Keratinocyte (primary cell): ENCODE measurements around the gene EEPD1.

ENCODE experiments used
- EZH2 ChIP-seq: IDR thresholded peaks from one replicate; pipeline ENCODE4 v1.6.1; 2012; ENCODE audit warnings: inconsistent platforms, mild to moderate bottlenecking, low read length, moderate library complexity
- TF ChIP-seq, protein P1 (sequence below), 3 experiments: IDR thresholded peaks in 1 of 3; conservative IDR thresholded peaks in 1 of 3; optimal IDR thresholded peaks in 1 of 3; 2 replicates in 2 of 3; 3 replicates in 1 of 3; pipeline versions ENCODE3 to v1.5.1; 2011; ENCODE audit warnings: low read length in 3 of 3, mild to moderate bottlenecking in 3 of 3, moderate library complexity in 2 of 3, control low read depth in 1 of 3, inconsistent platforms in 1 of 3; ENCODE audit not compliant: insufficient read depth in 2 of 3; ENCODE audit errors: extremely low read depth in 1 of 3

- TF ChIP-seq, protein P1, sequence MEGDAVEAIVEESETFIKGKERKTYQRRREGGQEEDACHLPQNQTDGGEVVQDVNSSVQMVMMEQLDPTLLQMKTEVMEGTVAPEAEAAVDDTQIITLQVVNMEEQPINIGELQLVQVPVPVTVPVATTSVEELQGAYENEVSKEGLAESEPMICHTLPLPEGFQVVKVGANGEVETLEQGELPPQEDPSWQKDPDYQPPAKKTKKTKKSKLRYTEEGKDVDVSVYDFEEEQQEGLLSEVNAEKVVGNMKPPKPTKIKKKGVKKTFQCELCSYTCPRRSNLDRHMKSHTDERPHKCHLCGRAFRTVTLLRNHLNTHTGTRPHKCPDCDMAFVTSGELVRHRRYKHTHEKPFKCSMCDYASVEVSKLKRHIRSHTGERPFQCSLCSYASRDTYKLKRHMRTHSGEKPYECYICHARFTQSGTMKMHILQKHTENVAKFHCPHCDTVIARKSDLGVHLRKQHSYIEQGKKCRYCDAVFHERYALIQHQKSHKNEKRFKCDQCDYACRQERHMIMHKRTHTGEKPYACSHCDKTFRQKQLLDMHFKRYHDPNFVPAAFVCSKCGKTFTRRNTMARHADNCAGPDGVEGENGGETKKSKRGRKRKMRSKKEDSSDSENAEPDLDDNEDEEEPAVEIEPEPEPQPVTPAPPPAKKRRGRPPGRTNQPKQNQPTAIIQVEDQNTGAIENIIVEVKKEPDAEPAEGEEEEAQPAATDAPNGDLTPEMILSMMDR (optimal IDR thresholded peaks at IDR 0.05 in 1 of 3, IDR thresholded peaks at IDR 0.05 in 1 of 3, conservative IDR thresholded peaks at IDR 0.05 in 1 of 3; ENCODE audit: extremely low read depth in 1 of 3, insufficient read depth in 2 of 3, low read length in 3 of 3): no peak
- no peak for TF ChIP-seq EZH2
Measured at GRCh38 chr7:36287371-36288241, 134.6 kb downstream of the EEPD1 start.
